Astrocyte of the cerebellum (primary cell): Measurements from ENCODE around the gene ARSB.

Experiments used
- DNase-seq: peaks from one replicate; pipeline ENCODE4 v3.0.0-alpha.2; 2011; ENCODE audit warnings: low read depth
- H3K4me3 ChIP-seq: 2 replicates; pipeline ENCODE4 v1.5.1; 2011; ENCODE audit warnings: mild to moderate bottlenecking, low read depth, low read length, moderate library complexity
- in situ Hi-C: cut with HindIII; loops from 2 replicates; pipeline ENCODE4 v1.10.0; 2017; ENCODE audit warnings: low sequenced_read_pairs
- TF ChIP-seq, protein P1 (sequence below): IDR thresholded peaks from 2 replicates; pipeline ENCODE4 v1.5.1; 2012; ENCODE audit warnings: low read length, low read depth, moderate library complexity, mild to moderate bottlenecking; ENCODE audit errors: missing control alignments

The ARSB gene

DNA sequence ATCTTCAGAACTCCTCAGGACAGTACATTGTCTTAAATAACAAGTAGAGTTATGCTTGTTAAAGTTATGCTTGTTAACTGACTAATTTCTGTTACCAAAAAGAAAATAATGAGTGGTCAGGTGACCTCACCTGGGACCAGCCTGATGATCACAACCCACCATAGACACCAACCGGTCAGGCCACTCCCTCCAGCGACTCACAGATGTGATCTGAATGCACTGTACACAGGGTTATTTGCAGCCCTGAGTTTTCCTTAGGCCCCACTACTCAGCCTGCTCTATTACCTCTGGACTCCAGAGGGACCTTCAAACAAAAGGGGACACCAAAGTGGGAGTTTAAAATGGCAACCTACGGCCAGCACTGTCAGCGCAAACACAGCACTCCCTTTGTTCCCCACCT, 55.3 kb downstream of the ARSB start:
- H3K4me3 ChIP-seq, result no peak overlapping the region
- DNase-seq, result no peak
- TF ChIP-seq, protein P1, sequence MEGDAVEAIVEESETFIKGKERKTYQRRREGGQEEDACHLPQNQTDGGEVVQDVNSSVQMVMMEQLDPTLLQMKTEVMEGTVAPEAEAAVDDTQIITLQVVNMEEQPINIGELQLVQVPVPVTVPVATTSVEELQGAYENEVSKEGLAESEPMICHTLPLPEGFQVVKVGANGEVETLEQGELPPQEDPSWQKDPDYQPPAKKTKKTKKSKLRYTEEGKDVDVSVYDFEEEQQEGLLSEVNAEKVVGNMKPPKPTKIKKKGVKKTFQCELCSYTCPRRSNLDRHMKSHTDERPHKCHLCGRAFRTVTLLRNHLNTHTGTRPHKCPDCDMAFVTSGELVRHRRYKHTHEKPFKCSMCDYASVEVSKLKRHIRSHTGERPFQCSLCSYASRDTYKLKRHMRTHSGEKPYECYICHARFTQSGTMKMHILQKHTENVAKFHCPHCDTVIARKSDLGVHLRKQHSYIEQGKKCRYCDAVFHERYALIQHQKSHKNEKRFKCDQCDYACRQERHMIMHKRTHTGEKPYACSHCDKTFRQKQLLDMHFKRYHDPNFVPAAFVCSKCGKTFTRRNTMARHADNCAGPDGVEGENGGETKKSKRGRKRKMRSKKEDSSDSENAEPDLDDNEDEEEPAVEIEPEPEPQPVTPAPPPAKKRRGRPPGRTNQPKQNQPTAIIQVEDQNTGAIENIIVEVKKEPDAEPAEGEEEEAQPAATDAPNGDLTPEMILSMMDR, result no peak
- in situ Hi-C loops, result no loop called here

DNA sequence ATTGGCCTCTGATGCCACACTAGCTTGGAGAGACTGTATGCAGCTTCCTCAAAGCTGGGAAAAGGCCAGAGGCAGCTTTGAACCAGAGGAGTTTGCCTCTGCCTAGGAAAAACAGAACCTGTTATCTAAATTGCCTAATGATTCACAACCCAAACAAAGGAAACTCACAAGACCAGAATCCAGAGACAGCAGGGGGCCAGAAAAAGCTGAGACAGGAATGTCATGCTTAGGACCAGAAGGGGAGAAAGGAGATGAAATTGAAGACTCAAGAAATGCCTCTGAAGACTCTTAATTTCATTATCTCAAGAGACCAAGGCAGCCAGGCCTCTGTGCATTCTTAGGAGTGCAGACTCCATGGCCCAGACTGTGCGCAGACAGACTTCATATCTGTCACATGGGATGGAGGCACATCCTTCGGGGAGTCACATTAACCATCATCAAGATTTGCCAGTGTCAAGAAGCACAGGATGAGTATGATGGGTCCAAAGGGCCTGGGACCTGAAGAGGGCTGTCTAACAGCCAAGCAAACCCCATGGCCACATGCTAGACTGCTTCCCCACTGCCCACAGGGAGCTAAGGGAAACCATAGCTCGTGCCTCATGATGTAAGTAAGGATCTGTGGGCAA, 57.3 kb downstream of the ARSB start:
- TF ChIP-seq, protein P1, result no peak
- H3K4me3 ChIP-seq, result no peak overlapping the region
- peak; percentile 89 for DNase-seq
- in situ Hi-C loops, result no loop called here

DNA sequence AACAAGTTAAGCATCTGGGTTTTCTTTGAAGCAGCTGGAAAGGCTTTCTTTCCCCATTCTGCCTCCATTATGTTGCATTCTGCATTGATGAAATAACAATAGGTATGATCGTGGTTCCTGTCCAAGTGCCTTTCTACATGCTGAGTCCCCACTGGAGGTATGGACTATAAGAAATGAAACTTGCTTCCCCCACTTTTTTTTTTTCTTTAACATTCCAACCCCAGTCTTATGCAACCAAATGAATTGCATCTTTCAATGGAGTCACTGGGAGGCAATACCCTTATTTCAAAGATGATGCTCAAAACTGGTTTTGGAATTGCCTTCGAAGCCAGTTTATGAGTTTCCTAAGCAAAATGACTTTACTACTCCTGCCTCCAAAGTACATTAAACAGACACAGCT, 58.9 kb downstream of the ARSB start:
- no peak for DNase-seq
- in situ Hi-C loops, result no loop called here
- TF ChIP-seq, protein P1, result no peak

DNA sequence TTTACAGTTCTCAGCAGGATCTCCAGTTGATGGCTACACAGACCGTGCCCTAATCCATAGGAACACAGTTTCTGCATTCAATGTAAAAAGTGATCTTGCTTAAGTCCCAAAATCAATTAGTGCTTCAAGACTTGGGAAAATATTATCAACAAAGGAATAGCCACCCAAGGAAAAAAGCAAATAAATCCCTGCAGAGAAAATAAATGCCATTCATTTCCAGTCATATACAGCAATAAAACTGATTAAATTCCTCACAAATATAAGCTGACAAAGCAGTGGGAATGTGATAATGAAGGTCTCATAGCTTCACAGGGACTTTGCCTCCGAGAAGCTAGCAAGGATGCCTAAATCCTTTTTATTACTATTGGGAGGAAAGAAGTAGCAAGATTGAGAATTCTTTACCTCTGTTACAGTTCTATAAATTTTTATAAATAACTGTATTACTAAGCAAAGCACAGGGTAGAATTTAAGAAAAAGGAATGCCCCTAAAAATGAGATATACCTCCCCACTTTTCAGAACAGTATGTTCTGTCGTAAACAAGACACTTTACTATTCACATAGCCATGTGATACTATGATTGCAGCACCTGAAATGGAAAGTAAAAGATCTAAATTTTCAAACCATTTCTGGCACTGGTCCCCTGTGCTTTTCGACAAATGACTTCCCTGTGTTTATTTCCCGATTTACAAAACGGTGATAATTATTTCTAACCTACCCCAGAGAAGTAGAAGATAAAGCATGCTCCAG, 59.8 kb downstream of the ARSB start:
- in situ Hi-C loops, result no loop called here
- no peak for DNase-seq
- H3K4me3 ChIP-seq, result no peak overlapping the region
- TF ChIP-seq, protein P1, result no peak

More for the DNA sequence above, 58.9 kb downstream of the ARSB start:
- H3K4me3 ChIP-seq, result no peak overlapping the region

DNA sequence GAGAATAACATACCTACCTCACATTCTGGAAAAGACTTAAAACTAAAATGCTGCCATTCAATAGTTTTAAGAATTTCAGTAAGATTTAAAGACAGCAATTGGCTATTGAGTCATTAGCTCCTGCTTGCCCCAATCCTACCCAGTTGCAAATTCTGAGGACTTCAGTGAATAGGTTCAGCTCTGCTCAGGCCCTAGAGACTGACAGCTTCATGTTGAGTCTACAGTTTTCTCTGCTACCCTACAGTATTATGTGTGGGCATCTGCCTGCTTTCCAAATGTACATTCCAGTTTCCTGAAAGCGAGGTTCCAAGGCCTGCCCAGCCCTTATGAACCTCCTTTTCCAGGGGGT, 61.5 kb downstream of the ARSB start:
- in situ Hi-C loops, result no loop called here
- TF ChIP-seq, protein P1, result no peak
- no peak for DNase-seq
- H3K4me3 ChIP-seq, result no peak overlapping the region

DNA sequence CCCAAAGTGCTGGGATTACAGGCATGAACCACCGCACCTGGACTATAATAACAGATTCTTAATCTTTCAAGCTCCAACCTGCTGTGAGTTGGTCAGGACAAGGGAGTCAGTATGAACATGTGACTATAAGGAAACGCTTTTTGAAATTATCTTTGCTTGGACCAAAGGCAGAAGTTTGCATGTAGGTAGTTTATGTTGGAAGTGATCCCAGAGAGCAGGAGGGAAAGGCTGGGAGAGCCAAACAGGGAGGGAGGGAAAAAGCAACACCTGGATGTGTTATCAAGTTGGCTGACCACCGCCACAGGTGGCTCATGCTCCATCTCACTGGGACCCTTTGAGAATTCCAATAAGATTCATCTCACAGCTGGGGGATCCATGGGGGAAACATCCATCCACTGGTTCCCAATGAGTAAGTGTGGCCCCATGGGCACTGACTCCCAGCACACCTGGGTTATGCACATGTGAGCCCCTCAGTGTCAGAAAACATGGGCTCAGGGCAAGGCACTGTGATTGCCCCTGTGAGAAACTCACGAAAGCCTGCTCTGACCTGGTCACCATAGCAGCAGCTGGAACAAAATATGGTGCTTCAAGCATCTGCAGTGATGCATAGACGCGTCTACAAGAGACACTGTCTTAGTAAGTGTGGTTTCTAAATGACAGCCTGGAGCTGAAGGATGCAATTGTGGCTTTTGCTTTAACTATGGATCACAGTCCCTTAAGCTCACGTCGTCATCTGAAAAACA, 62.1 kb downstream of the ARSB start:
- no peak overlapping the region for H3K4me3 ChIP-seq
- DNase-seq, result no peak
- in situ Hi-C loops, result no loop called here
- TF ChIP-seq, protein P1, result no peak
